ENCODE data around the gene SREBF2.
"Not testable (repeated sequence)": the region's sequence is repeated elsewhere in the genome, so short reads cannot be mapped to it uniquely, and the experiment has no call there.

The SREBF2 gene

DNA sequence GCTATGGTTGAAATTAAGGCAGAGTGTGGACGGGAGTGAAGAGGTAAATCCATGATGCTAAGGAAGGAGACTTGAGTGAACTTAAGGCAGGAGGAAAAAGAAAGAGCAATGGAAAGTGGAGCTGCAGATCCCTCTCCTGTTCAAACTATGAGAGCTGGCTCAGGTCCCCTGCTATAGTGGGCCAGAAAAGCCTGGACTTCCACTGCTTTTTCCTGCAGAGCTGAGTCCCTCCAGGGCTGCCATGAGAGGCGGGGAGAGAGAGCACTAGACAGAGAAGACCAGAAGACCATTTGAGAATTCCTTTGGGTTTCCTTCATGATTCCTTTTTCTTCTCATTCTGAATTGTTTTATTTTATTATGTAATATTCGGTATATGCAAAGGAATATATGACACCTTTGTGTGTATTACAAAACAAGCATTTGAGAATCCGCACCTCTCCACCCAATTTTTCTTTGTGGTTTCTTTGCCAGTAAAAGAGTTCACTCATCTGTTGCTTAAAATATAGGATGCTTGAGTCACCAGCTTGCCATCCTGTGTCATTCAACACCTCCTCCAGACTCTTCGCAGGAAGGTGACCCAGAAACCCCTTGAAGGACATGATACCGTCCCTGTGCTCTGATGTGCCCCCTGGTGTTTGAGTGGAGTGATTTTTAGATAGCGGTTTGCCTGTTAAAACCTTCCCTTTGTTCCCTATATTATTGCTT, 24.4 kb downstream of the SREBF2 start:
- TF ChIP-seq CTCF (IDR thresholded peaks at IDR 0.05; ENCODE audit: insufficient read depth, low read length, missing control alignments): peak; percentile 51
- no peak for DNase-seq (ENCODE audit: low read depth, low spot score)
- POLR2A ChIA-PET: no interaction called here
- no peak overlapping the region for H3K4me3 ChIP-seq (ENCODE audit: low read depth, low read length)
- CTCF ChIA-PET: interaction anchor here (0.7 to 5.7 kb wide), 19 partner anchors 8 to 160 kb away, joined by 3 to 47 read pairs (median 4); partner anchors contain the start of gene SREBF2

DNA sequence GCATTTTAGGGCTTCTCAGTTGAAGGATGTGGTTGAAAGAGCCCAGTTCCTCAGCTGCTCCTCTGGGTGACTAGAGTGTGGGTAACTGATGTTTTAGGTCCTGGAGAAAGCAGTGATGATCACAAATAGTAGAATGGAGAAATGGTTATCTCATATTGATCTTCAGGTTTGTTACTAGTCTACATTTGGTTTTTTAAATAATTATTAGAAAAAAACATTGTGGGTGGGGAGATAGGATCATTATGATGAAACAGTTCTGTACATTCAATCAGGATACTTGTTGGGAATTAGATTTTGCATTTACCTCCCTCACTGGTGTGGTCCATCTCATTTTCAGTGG, 24.9 kb downstream of the SREBF2 start:
- POLR2A ChIA-PET: no interaction called here

GRCh38 chr22:41862160-41862529, 29.2 kb downstream of the SREBF2 start:
- CTCF ChIA-PET: interaction anchor here (0.7 to 3.1 kb wide), 5 partner anchors 9 to 165 kb away, joined by 3 to 22 read pairs (median 6); no protein-coding TSS in a partner anchor
- DNase-seq (ENCODE audit: low read depth, low spot score): no peak
- POLR2A ChIA-PET: no interaction called here
- no peak overlapping the region for H3K4me3 ChIP-seq (ENCODE audit: low read depth, low read length)
- TF ChIP-seq CTCF (IDR thresholded peaks at IDR 0.05; ENCODE audit: insufficient read depth, low read length, missing control alignments): no peak

More for the DNA sequence above, 24.9 kb downstream of the SREBF2 start:
- no peak for DNase-seq (ENCODE audit: low read depth, low spot score)
- CTCF ChIA-PET: interaction anchor here (0.7 to 5.7 kb wide), 14 partner anchors 9 to 160 kb away, joined by 3 to 47 read pairs (median 8); partner anchors contain the start of gene SREBF2
- no peak for TF ChIP-seq CTCF (IDR thresholded peaks at IDR 0.05; ENCODE audit: insufficient read depth, low read length, missing control alignments)
- no peak overlapping the region for H3K4me3 ChIP-seq (ENCODE audit: low read depth, low read length)

- CTCF ChIA-PET: interaction anchor here (0.7 to 3.1 kb wide), 7 partner anchors 10 to 165 kb away, joined by 3 to 22 read pairs (median 6); no protein-coding TSS in a partner anchor
- DNase-seq (ENCODE audit: low read depth, low spot score): no peak
- H3K4me3 ChIP-seq (ENCODE audit: low read depth, low read length): no peak overlapping the region
- POLR2A ChIA-PET: interaction anchor here (0.5 kb wide), 1 partner anchor 242 kb away, joined by 3 read pairs; the partner anchor contains the start of gene XRCC6
- no peak for TF ChIP-seq CTCF (IDR thresholded peaks at IDR 0.05; ENCODE audit: insufficient read depth, low read length, missing control alignments)
These were observed 29.8 kb downstream of the SREBF2 start for GRCh38 chr22:41862530-41863266.

DNA sequence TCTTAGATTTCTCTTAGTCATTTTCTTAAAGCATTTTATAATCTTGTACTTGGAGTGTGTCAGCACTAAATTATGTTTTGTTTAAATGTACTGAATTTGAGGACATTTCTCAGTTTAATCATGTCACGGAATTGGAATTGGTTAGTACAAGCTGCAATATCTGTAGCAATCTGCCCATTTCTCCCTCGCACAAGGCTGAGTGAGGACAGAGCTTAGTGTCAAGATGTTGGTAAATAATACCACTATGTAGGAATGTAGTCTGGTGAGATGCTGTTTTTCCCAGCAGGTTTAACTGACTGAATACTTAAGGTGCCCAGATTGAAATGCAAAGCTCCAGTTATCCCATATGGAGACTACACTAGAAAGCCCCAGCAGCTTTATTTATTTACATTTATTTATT, 30.6 kb downstream of the SREBF2 start:
- ChIA-PET POLR2A (no interaction called here), CTCF (interaction anchor here (1.1 to 3.1 kb wide), 4 partner anchors 12 to 166 kb away, joined by 3 to 22 read pairs (median 8); no protein-coding TSS in a partner anchor)
- TF ChIP-seq CTCF (IDR thresholded peaks at IDR 0.05; ENCODE audit: insufficient read depth, low read length, missing control alignments): no peak
- no peak overlapping the region for H3K4me3 ChIP-seq (ENCODE audit: low read depth, low read length)
- no peak for DNase-seq (ENCODE audit: low read depth, low spot score)

DNA sequence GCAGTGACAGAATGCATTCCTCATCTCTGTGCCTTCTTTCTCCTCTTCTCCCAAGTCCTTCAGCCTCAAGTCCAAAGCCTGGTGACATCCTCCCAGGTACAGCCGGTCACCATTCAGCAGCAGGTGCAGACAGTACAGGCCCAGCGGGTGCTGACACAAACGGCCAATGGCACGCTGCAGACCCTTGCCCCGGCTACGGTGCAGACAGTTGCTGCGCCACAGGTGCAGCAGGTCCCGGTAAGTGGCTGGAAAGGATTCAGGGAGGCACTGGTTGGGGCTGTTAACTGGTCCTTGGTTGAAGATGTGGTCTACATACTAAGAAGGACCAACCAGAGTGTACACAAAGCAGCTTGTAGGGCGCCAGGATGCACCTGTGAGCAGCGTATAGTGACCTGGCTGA, 35.7 kb downstream of the SREBF2 start:
- H3K4me3 ChIP-seq (ENCODE audit: low read depth, low read length): no peak overlapping the region
- no peak for DNase-seq (ENCODE audit: low read depth, low spot score)
- TF ChIP-seq CTCF (IDR thresholded peaks at IDR 0.05; ENCODE audit: insufficient read depth, low read length, missing control alignments): no peak
- CTCF ChIA-PET: no interaction called here
- POLR2A ChIA-PET: no interaction called here

GRCh38 chr22:41870081-41870480, 37.2 kb downstream of the SREBF2 start:
- H3K4me3 ChIP-seq (ENCODE audit: low read depth, low read length); DNase-seq (ENCODE audit: low read depth, low spot score); POLR2A ChIA-PET: not testable (repeated sequence)
- CTCF ChIA-PET: interaction anchor here (1.1 kb wide), 1 partner anchor 19 kb away, joined by 3 read pairs; no protein-coding TSS in a partner anchor
